PC-3 (cell line): ENCODE measurements around the gene KRT24.

ENCODE experiments used
- EZH2 ChIP-seq: fragments of 300-600 bp; sonication (generic); IDR thresholded peaks from one replicate; pipeline ENCODE4 v1.6.1; 2017; ENCODE audit warnings: antibody characterized with exemption, mild to moderate bottlenecking, low read length; ENCODE audit not compliant: unreplicated experiment
- TF ChIP-seq, protein P1 (sequence below): fragments of 300-600 bp; sonication (generic); conservative IDR thresholded peaks from 2 replicates; pipeline ENCODE4 v1.5.1; 2017; ENCODE audit warnings: antibody characterized with exemption, low read depth, mild to moderate bottlenecking, low read length

DNA sequence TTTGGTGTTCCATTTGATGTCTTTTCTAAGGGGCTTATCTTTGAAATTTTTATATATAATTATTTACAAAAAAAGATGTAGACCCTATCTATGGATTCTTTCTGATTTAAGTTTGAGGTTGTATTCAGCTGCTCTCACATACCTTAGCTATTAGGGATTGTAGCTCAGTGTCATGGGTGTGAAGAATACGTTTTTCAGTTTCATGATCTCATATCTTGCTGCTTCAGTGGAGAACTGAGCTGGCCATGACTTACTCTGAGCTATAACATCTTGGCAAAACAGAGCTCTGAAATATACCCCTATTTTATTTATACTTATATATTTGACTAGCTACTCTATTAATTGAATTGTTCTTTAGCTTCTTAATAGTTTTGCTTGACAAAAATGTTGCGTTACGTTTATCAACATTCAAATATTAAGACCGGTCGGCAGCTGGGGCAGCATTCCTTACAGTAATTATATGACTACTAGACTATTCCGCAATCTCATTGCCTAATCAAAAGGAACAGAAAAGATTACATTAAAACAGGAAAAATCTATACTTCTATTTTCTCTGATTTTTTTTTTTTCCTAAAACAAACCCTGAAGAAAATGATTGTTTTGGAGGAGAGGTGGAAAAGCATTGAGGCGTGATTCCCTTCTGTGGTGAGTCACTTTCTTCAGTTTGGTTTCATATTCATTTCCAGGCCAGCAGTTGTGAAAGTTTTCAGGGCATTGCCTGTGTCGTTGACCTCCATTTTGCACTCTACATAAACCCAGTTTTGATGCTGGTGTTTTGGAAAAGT lies 24.1 kb upstream of the KRT24 start:
- TF ChIP-seq, protein P1, sequence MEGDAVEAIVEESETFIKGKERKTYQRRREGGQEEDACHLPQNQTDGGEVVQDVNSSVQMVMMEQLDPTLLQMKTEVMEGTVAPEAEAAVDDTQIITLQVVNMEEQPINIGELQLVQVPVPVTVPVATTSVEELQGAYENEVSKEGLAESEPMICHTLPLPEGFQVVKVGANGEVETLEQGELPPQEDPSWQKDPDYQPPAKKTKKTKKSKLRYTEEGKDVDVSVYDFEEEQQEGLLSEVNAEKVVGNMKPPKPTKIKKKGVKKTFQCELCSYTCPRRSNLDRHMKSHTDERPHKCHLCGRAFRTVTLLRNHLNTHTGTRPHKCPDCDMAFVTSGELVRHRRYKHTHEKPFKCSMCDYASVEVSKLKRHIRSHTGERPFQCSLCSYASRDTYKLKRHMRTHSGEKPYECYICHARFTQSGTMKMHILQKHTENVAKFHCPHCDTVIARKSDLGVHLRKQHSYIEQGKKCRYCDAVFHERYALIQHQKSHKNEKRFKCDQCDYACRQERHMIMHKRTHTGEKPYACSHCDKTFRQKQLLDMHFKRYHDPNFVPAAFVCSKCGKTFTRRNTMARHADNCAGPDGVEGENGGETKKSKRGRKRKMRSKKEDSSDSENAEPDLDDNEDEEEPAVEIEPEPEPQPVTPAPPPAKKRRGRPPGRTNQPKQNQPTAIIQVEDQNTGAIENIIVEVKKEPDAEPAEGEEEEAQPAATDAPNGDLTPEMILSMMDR: no peak
- no peak for TF ChIP-seq EZH2
